WTC11 (cell line): ENCODE data around the gene ANGPTL4. TPM values are rescaled to one million over a fixed set of nuclear protein-coding genes. Genes with fewer than 3 reads are reported as not detected.

Experiments used
- CBFB ChIP-seq: sonication (generic); formaldehyde crosslinking; IDR thresholded peaks from 2 replicates; pipeline ENCODE4 v1.8.1; 2022; ENCODE audit warnings: mild to moderate bottlenecking, low read depth, missing genetic modification reagents
- CREB1 ChIP-seq: sonication (generic); formaldehyde crosslinking; IDR thresholded peaks from 2 replicates; pipeline ENCODE4 v1.8.0; 2023; ENCODE audit warnings: mild to moderate bottlenecking, missing genetic modification reagents
- CTCF ChIP-seq: fragments of 200-600 bp; IDR thresholded peaks from 2 replicates; pipeline ENCODE4 v1.8.0; 2022; ENCODE audit warnings: antibody characterized with exemption
- ELF4 ChIP-seq: sonication (generic); formaldehyde crosslinking; IDR thresholded peaks from 2 replicates; pipeline ENCODE4 v1.8.1; 2022; ENCODE audit warnings: low read depth, mild to moderate bottlenecking, moderate library complexity, missing genetic modification reagents
- ESRRA ChIP-seq: sonication (generic); formaldehyde crosslinking; IDR thresholded peaks from 2 replicates; pipeline ENCODE4 v1.8.1; 2022; ENCODE audit warnings: mild to moderate bottlenecking, missing genetic modification reagents, borderline replicate concordance
- FOXK1 ChIP-seq: sonication (generic); formaldehyde crosslinking; IDR thresholded peaks from 2 replicates; pipeline ENCODE4 v1.8.0; 2022; ENCODE audit warnings: mild to moderate bottlenecking, moderate library complexity, missing genetic modification reagents
- FOXP1 ChIP-seq: sonication (generic); formaldehyde crosslinking; IDR thresholded peaks from 2 replicates; pipeline ENCODE4 v1.8.0; 2022; ENCODE audit warnings: missing genetic modification reagents, mild to moderate bottlenecking, moderate library complexity, borderline replicate concordance
- GABPB1 ChIP-seq: sonication (generic); formaldehyde crosslinking; IDR thresholded peaks from 2 replicates; pipeline ENCODE4 v1.8.1; 2023; ENCODE audit warnings: mild to moderate bottlenecking, missing genetic modification reagents
- GTF2I ChIP-seq: fragments of 250-450 bp; sonication (Bioruptor Pico); conservative IDR thresholded peaks from 2 replicates; pipeline ENCODE4 v1.4.0; 2021; ENCODE audit warnings: mild to moderate bottlenecking
- JUN ChIP-seq: sonication (generic); formaldehyde crosslinking; IDR thresholded peaks from 2 replicates; pipeline ENCODE4 v1.8.0; 2023; ENCODE audit warnings: mild to moderate bottlenecking, missing genetic modification reagents
- NFE2L1 ChIP-seq: sonication (generic); formaldehyde crosslinking; IDR thresholded peaks from 2 replicates; pipeline ENCODE4 v1.8.1; 2023; ENCODE audit warnings: missing genetic modification reagents
- NR3C1 ChIP-seq: sonication (generic); formaldehyde crosslinking; conservative IDR thresholded peaks from 2 replicates; pipeline ENCODE4 v1.8.1; 2023; ENCODE audit warnings: low read depth, mild to moderate bottlenecking, missing genetic modification reagents
- RORB ChIP-seq: fragments of 250-450 bp; sonication (Bioruptor Pico); IDR thresholded peaks from 2 replicates; pipeline ENCODE4 v1.9.0; 2021; ENCODE audit warnings: mild to moderate bottlenecking
- USF2 ChIP-seq: sonication (generic); formaldehyde crosslinking; IDR thresholded peaks from 2 replicates; pipeline ENCODE4 v1.8.1; 2023; ENCODE audit warnings: mild to moderate bottlenecking, missing genetic modification reagents, moderate library complexity
- ZBTB43 ChIP-seq: sonication (generic); formaldehyde crosslinking; IDR thresholded peaks from 2 replicates; pipeline ENCODE4 v1.8.1; 2023; ENCODE audit warnings: mild to moderate bottlenecking, missing genetic modification reagents
- ZSCAN18 ChIP-seq: fragments of 250-450 bp; sonication (Bioruptor Pico); IDR thresholded peaks from 2 replicates; pipeline ENCODE4 v2.1.2; 2022; ENCODE audit warnings: mild to moderate bottlenecking, moderate library complexity
- total RNA-seq: library from RNA; stranded (reverse); gene quantifications from 3 replicates; pipeline ENCODE4 v1.2.3, GENCODE V29; 2021
- TF ChIP-seq, protein P1 (sequence below): fragments of 250-450 bp; sonication (Bioruptor Pico); IDR thresholded peaks from 2 replicates; pipeline ENCODE4 v1.9.0; 2021; ENCODE audit warnings: mild to moderate bottlenecking
- TF ChIP-seq, protein P2 (sequence below): sonication (generic); formaldehyde crosslinking; conservative IDR thresholded peaks from 2 replicates; pipeline ENCODE4 v1.8.1; 2022; ENCODE audit warnings: mild to moderate bottlenecking, missing genetic modification reagents
- TF ChIP-seq, protein P3 (sequence below): fragments of 250-450 bp; sonication (Bioruptor Pico); IDR thresholded peaks from 2 replicates; pipeline ENCODE4 v1.9.0; 2021; ENCODE audit warnings: mild to moderate bottlenecking, borderline replicate concordance
- TF ChIP-seq, protein P4 (sequence below): sonication (generic); formaldehyde crosslinking; IDR thresholded peaks from 2 replicates; pipeline ENCODE4 v1.8.1; 2022; ENCODE audit warnings: low read depth, mild to moderate bottlenecking, moderate library complexity, missing genetic modification reagents, borderline replicate concordance
- TF ChIP-seq, protein P5 (sequence below): fragments of 250-450 bp; sonication (Bioruptor Pico); IDR thresholded peaks from 2 replicates; pipeline ENCODE4 v1.8.0; 2021; ENCODE audit warnings: mild to moderate bottlenecking

Gene ANGPTL4
- total RNA-seq, 1 experiment from 2014 or later = 1.0 TPM

DNA sequence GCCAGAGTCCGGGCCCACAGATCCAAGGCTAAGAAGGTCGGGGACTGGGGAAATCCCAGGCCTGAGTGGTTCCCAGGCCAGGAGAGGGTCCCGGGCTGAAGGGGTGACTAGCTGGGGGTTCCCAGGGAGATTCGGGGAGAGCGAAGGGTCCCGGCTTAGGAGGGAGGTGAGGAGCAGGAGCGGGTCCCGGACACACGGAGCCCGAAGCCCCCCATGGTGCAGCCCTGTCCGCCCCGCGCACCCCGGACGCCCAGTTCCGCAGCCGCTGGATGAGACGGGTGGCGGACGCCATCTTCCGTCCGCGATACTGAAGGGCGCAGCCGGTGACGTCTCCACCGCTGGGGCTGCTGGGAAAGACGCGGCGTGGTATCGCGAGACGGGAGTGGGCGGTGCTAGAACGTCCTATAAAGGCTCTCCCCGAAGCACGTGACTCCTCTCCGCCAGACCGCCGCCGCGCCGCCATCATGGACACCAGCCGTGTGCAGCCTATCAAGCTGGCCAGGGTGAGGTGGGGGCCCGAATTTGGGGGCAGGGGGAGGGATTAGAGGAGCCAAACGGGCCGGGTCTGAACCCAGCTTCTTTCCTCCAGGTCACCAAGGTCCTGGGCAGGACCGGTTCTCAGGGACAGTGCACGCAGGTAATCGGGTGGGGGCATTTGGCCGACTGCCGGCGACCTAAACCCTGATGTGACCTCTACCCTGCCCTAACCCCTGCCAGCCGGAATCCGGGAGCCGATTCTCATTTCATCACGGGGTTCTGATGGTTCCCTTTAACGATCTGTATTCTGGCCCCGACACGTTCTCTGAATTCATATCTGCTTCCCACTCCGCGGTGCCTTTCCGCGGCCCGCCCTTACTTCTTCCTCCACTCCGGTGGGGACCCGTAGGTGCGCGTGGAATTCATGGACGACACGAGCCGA, 42.6 kb upstream of the ANGPTL4 start, which contains the start of the genes NDUFA7 and RPS28 (continued):
- TF ChIP-seq, protein P1, sequence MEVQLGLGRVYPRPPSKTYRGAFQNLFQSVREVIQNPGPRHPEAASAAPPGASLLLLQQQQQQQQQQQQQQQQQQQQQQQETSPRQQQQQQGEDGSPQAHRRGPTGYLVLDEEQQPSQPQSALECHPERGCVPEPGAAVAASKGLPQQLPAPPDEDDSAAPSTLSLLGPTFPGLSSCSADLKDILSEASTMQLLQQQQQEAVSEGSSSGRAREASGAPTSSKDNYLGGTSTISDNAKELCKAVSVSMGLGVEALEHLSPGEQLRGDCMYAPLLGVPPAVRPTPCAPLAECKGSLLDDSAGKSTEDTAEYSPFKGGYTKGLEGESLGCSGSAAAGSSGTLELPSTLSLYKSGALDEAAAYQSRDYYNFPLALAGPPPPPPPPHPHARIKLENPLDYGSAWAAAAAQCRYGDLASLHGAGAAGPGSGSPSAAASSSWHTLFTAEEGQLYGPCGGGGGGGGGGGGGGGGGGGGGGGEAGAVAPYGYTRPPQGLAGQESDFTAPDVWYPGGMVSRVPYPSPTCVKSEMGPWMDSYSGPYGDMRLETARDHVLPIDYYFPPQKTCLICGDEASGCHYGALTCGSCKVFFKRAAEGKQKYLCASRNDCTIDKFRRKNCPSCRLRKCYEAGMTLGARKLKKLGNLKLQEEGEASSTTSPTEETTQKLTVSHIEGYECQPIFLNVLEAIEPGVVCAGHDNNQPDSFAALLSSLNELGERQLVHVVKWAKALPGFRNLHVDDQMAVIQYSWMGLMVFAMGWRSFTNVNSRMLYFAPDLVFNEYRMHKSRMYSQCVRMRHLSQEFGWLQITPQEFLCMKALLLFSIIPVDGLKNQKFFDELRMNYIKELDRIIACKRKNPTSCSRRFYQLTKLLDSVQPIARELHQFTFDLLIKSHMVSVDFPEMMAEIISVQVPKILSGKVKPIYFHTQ (CRISPR knock-in tag) = no peak
- TF ChIP-seq, protein P2, sequence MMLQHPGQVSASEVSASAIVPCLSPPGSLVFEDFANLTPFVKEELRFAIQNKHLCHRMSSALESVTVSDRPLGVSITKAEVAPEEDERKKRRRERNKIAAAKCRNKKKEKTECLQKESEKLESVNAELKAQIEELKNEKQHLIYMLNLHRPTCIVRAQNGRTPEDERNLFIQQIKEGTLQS (CRISPR knock-in tag) = no peak
- TF ChIP-seq ZSCAN18 (CRISPR knock-in tag) (no peak), CREB1 (CRISPR knock-in tag) (peak; percentile 92; the same call in 1 of the 2 replicates), FOXK1 (CRISPR knock-in tag) (peak; percentile 98), JUN (CRISPR knock-in tag) (peak; percentile 0; the same call in 1 of the 2 replicates), GABPB1 (CRISPR knock-in tag) (peak; percentile 75), CTCF (no peak), NR3C1 (no peak), GTF2I (CRISPR knock-in tag) (no peak), ESRRA (0 out of 2 replicates have a peak, but pooled peaks have one; percentile 40), NFE2L1 (CRISPR knock-in tag) (peak; percentile 84; the same call in 1 of the 2 replicates), CBFB (CRISPR knock-in tag) (peak; percentile 86; the same call in 1 of the 2 replicates), RORB (CRISPR knock-in tag) (peak; percentile 29; the same call in 1 of the 2 replicates), FOXP1 (CRISPR knock-in tag) (peak; percentile 65; the same call in 1 of the 2 replicates), ELF4 (CRISPR knock-in tag) (no peak), USF2 (CRISPR knock-in tag) (peak; percentile 96), ZBTB43 (CRISPR knock-in tag) (peak; percentile 75; the same call in 1 of the 2 replicates)
- TF ChIP-seq, protein P3, sequence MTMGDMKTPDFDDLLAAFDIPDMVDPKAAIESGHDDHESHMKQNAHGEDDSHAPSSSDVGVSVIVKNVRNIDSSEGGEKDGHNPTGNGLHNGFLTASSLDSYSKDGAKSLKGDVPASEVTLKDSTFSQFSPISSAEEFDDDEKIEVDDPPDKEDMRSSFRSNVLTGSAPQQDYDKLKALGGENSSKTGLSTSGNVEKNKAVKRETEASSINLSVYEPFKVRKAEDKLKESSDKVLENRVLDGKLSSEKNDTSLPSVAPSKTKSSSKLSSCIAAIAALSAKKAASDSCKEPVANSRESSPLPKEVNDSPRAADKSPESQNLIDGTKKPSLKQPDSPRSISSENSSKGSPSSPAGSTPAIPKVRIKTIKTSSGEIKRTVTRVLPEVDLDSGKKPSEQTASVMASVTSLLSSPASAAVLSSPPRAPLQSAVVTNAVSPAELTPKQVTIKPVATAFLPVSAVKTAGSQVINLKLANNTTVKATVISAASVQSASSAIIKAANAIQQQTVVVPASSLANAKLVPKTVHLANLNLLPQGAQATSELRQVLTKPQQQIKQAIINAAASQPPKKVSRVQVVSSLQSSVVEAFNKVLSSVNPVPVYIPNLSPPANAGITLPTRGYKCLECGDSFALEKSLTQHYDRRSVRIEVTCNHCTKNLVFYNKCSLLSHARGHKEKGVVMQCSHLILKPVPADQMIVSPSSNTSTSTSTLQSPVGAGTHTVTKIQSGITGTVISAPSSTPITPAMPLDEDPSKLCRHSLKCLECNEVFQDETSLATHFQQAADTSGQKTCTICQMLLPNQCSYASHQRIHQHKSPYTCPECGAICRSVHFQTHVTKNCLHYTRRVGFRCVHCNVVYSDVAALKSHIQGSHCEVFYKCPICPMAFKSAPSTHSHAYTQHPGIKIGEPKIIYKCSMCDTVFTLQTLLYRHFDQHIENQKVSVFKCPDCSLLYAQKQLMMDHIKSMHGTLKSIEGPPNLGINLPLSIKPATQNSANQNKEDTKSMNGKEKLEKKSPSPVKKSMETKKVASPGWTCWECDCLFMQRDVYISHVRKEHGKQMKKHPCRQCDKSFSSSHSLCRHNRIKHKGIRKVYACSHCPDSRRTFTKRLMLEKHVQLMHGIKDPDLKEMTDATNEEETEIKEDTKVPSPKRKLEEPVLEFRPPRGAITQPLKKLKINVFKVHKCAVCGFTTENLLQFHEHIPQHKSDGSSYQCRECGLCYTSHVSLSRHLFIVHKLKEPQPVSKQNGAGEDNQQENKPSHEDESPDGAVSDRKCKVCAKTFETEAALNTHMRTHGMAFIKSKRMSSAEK (CRISPR knock-in tag) = no peak
- TF ChIP-seq, protein P4, sequence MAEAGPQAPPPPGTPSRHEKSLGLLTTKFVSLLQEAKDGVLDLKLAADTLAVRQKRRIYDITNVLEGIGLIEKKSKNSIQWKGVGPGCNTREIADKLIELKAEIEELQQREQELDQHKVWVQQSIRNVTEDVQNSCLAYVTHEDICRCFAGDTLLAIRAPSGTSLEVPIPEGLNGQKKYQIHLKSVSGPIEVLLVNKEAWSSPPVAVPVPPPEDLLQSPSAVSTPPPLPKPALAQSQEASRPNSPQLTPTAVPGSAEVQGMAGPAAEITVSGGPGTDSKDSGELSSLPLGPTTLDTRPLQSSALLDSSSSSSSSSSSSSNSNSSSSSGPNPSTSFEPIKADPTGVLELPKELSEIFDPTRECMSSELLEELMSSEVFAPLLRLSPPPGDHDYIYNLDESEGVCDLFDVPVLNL = no peak
- TF ChIP-seq, protein P5, sequence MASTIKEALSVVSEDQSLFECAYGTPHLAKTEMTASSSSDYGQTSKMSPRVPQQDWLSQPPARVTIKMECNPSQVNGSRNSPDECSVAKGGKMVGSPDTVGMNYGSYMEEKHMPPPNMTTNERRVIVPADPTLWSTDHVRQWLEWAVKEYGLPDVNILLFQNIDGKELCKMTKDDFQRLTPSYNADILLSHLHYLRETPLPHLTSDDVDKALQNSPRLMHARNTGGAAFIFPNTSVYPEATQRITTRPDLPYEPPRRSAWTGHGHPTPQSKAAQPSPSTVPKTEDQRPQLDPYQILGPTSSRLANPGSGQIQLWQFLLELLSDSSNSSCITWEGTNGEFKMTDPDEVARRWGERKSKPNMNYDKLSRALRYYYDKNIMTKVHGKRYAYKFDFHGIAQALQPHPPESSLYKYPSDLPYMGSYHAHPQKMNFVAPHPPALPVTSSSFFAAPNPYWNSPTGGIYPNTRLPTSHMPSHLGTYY (CRISPR knock-in tag) = no peak
